ENCODE measurements around the gene ELP4. TPM values are rescaled to one million over a fixed set of nuclear protein-coding genes. Genes with fewer than 3 reads are reported as not detected.

Gene ELP4
- total and polyA plus RNA-seq, 9 of the 15 experiments (the other 6 are each of a cell fraction or from before 2014, with no cell fraction given) = 24.1 to 60.3 (median 38.7) TPM

GRCh38 chr11:31487848-31488247, 21.7 kb upstream of the ELP4 start (continued):
- TF ChIP-seq REST (IDR thresholded peaks at IDR 0.05; ENCODE audit: borderline replicate concordance) (peak; percentile 15; the same call in 1 of the 2 replicates), REST (CRISPR knock-in tag; IDR thresholded peaks at IDR 0.05; ENCODE audit: low read depth) (no peak)

Measured in K562 (cell line).